CD14-positive monocyte (primary cell): ENCODE results near the gene DCN. TPM values are rescaled to one million over a fixed set of nuclear protein-coding genes. Genes with fewer than 3 reads are reported as not detected.

ENCODE experiments used
- DNase-seq, 3 donors: peaks; one replicate each; pipeline ENCODE4 v3.0.0-alpha.2; 2011 to 2022
- H2AFZ ChIP-seq: 2 replicates; pipeline ENCODE4 v1.6.0; 2012; ENCODE audit warnings: mild to moderate bottlenecking, low read depth, low read length, inconsistent platforms; ENCODE audit not compliant: insufficient read depth, poor library complexity, severe bottlenecking
- H3K27ac ChIP-seq, 2 donors: 1 replicate in 1 of 2; 2 replicates in 1 of 2; pipeline ENCODE4 v1.5.1; 2012 to 2013; ENCODE audit warnings: low read length in 2 of 2, control low read depth in 1 of 2, inconsistent platforms in 1 of 2, low read depth in 1 of 2, mild to moderate bottlenecking in 1 of 2
- H3K27me3 ChIP-seq, 2 donors: one replicate each; pipeline versions ENCODE4 v1.6.0 to v1.6.1; 2011 to 2013; ENCODE audit warnings: low read length in 2 of 2; ENCODE audit not compliant: control insufficient read depth in 2 of 2, insufficient read depth in 2 of 2
- H3K36me3 ChIP-seq, 2 donors: replicated peaks in 1 of 2; 1 replicate in 1 of 2; 2 replicates in 1 of 2; pipeline versions ENCODE4 v1.5.1 to v1.6.1; 2012 to 2013; ENCODE audit warnings: low read length in 2 of 2, control low read depth in 1 of 2, inconsistent platforms in 1 of 2, mild to moderate bottlenecking in 1 of 2; ENCODE audit not compliant: insufficient read depth in 2 of 2, control insufficient read depth in 1 of 2
- H3K4me1 ChIP-seq, 2 donors: 1 replicate in 1 of 2; 2 replicates in 1 of 2; pipeline versions ENCODE4 v1.5.1 to v1.6.1; 2012 to 2013; ENCODE audit warnings: low read length in 2 of 2, control low read depth in 1 of 2, inconsistent platforms in 1 of 2, mild to moderate bottlenecking in 1 of 2, moderate library complexity in 1 of 2; ENCODE audit not compliant: insufficient read depth in 2 of 2, control insufficient read depth in 1 of 2
- H3K4me2 ChIP-seq: replicated peaks from 2 replicates; pipeline ENCODE3; 2012; ENCODE audit warnings: low read length, moderate library complexity, mild to moderate bottlenecking; ENCODE audit not compliant: poor library complexity, severe bottlenecking; ENCODE audit errors: extremely low read depth
- H3K4me3 ChIP-seq, 3 experiments: fragments of 200-600 bp in 1 of 3; sonication (generic) in 1 of 3; replicated peaks in 1 of 3; 1 replicate in 2 of 3; 2 replicates in 1 of 3; pipeline ENCODE4 v1.5.1; 2011 to 2013; ENCODE audit warnings: low read length in 3 of 3, mild to moderate bottlenecking in 3 of 3, control low read depth in 2 of 3, low read depth in 2 of 3, inconsistent platforms in 1 of 3, moderate library complexity in 1 of 3
- H3K79me2 ChIP-seq: 2 replicates; pipeline ENCODE4 v1.6.0; 2012; ENCODE audit warnings: mild to moderate bottlenecking, control low read depth, inconsistent platforms, low read length, moderate library complexity; ENCODE audit not compliant: insufficient read depth
- H3K9ac ChIP-seq: 2 replicates; pipeline ENCODE4 v1.6.0; 2017; ENCODE audit warnings: low read length, mild to moderate bottlenecking; ENCODE audit not compliant: insufficient read depth, poor library complexity, severe bottlenecking
- H3K9me3 ChIP-seq, 2 donors: replicated peaks in 1 of 2; 1 replicate in 1 of 2; 2 replicates in 1 of 2; pipeline versions ENCODE4 v1.5.1 to v1.6.1; 2012 to 2013; ENCODE audit warnings: low read length in 2 of 2, control low read depth in 1 of 2; ENCODE audit not compliant: control insufficient read depth in 1 of 2, insufficient read depth in 1 of 2
- H4K20me1 ChIP-seq: 2 replicates; pipeline ENCODE4 v1.6.0; 2012; ENCODE audit warnings: mild to moderate bottlenecking, low read length, control low read depth, moderate library complexity; ENCODE audit not compliant: insufficient read depth
- H3K27ac Mint-ChIP-seq, 7 donors: one replicate each; pipeline ENCODE4 v1.8.0; 2020; ENCODE audit warnings: mild to moderate bottlenecking in 7 of 7, mixed read lengths in 7 of 7, moderate library complexity in 6 of 7, inconsistent platforms in 2 of 7
- H3K27me3 Mint-ChIP-seq, 3 donors: one replicate each; pipeline ENCODE4 v1.8.0; 2021 to 2022; ENCODE audit warnings: low read depth in 3 of 3, mild to moderate bottlenecking in 3 of 3, mixed read lengths in 3 of 3, moderate library complexity in 3 of 3, inconsistent platforms in 1 of 3
- H3K36me3 Mint-ChIP-seq, 2 donors: one replicate each; pipeline ENCODE4 v1.8.0; 2020; ENCODE audit warnings: mixed read lengths in 2 of 2, inconsistent platforms in 1 of 2, mild to moderate bottlenecking in 1 of 2
- H3K4me1 Mint-ChIP-seq: one replicate; pipeline ENCODE4 v1.8.0; 2020; ENCODE audit warnings: mild to moderate bottlenecking, mixed read lengths
- H3K4me3 Mint-ChIP-seq, 2 donors: one replicate each; pipeline ENCODE4 v1.8.0; 2020; ENCODE audit warnings: mild to moderate bottlenecking in 2 of 2, mixed read lengths in 2 of 2, moderate library complexity in 1 of 2
- H3K9me3 Mint-ChIP-seq, 7 donors: one replicate each; pipeline ENCODE4 v1.8.0; 2020 to 2022; ENCODE audit warnings: mixed read lengths in 7 of 7, mild to moderate bottlenecking in 6 of 7, moderate library complexity in 6 of 7, inconsistent platforms in 2 of 7
- WGBS: methylation state at CpG from one replicate; pipeline ENCODE4 v1.1.5; 2013; ENCODE audit warnings: missing lambda C conversion rate; ENCODE audit not compliant: insufficient coverage; 5-methylcytosine and 5-hydroxymethylcytosine counted together
- intact Hi-C, 2 donors: fragments of 100-400 bp; cut with micrococcal nuclease; formaldehyde crosslinking; loops; one replicate each; pipeline versions ENCODE4 v1.15.0 to v1.15.1; 2023
- polyA plus RNA-seq, 3 donors: library from polyadenylated mRNA; depleted of rRNA in 1 of 3; unstranded in 2 of 3; stranded (reverse) in 1 of 3; fragments of 300-500 nt in 2 of 3; fragments of >200 nt in 1 of 3; fragmentation: Illumina TruSeq in 2 of 3; gene quantifications; 1 replicate in 2 of 3; 2 replicates in 1 of 3; pipeline ENCODE4 v1.2.3, GENCODE V29; 2012 to 2021
- TF ChIP-seq, protein P1 (sequence below): fragments of 200-600 bp; IDR thresholded peaks from one replicate; pipeline ENCODE4 v1.8.0; 2022; ENCODE audit warnings: antibody characterized with exemption, mild to moderate bottlenecking

Gene DCN
- polyA plus RNA-seq, 3 donors: not detected

- intact Hi-C loops: no loop called here
- H3K4me1 Mint-ChIP-seq: no peaks in the 10 kb centered on the region
- Histone ChIP-seq H3K9ac (no peak overlapping the region), H2AFZ (no peak overlapping the region), H3K4me1 (no peaks in the 10 kb centered on the region), H3K36me3 (no peaks in the 10 kb centered on the region), H4K20me1 (no peaks in the 10 kb centered on the region), H3K4me2 (no peak overlapping the region), H3K9me3 (no peaks in the 10 kb centered on the region), H3K79me2 (no peaks in the 10 kb centered on the region), H3K27me3 (no peaks in the 10 kb centered on the region), H3K27ac (no peak overlapping the region), H3K4me3 (no peak overlapping the region)
- H3K27ac Mint-ChIP-seq: no peak overlapping the region
- peaks cover 0 to 2% (median 0%) of the 10 kb centered on the region in 7 donors for H3K9me3 Mint-ChIP-seq
- no peaks in the 10 kb centered on the region for H3K27me3 Mint-ChIP-seq
- no peaks in the 10 kb centered on the region for H3K36me3 Mint-ChIP-seq
- no CpG with 5 or more reads among the region's 1 CpG for WGBS
- TF ChIP-seq, protein P1, sequence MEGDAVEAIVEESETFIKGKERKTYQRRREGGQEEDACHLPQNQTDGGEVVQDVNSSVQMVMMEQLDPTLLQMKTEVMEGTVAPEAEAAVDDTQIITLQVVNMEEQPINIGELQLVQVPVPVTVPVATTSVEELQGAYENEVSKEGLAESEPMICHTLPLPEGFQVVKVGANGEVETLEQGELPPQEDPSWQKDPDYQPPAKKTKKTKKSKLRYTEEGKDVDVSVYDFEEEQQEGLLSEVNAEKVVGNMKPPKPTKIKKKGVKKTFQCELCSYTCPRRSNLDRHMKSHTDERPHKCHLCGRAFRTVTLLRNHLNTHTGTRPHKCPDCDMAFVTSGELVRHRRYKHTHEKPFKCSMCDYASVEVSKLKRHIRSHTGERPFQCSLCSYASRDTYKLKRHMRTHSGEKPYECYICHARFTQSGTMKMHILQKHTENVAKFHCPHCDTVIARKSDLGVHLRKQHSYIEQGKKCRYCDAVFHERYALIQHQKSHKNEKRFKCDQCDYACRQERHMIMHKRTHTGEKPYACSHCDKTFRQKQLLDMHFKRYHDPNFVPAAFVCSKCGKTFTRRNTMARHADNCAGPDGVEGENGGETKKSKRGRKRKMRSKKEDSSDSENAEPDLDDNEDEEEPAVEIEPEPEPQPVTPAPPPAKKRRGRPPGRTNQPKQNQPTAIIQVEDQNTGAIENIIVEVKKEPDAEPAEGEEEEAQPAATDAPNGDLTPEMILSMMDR: no peak
- DNase-seq: no peak
- no peak overlapping the region for H3K4me3 Mint-ChIP-seq
Observed at GRCh38 chr12:91219919-91220318, 37.3 kb upstream of the DCN start.

- Histone ChIP-seq H3K4me1 (no peaks in the 10 kb centered on the region), H3K9me3 (no peaks in the 10 kb centered on the region), H3K4me3 (no peak overlapping the region), H2AFZ (no peak overlapping the region), H3K4me2 (no peak overlapping the region), H3K27ac (no peak overlapping the region), H3K36me3 (no peaks in the 10 kb centered on the region), H3K9ac (no peak overlapping the region), H4K20me1 (no peaks in the 10 kb centered on the region), H3K27me3 (no peaks in the 10 kb centered on the region), H3K79me2 (no peaks in the 10 kb centered on the region)
- no peaks in the 10 kb centered on the region for H3K27me3 Mint-ChIP-seq
- intact Hi-C loops: no loop called here
- H3K9me3 Mint-ChIP-seq: peaks cover 0 to 2% (median 0%) of the 10 kb centered on the region in 7 donors
- no peak overlapping the region for H3K4me3 Mint-ChIP-seq
- TF ChIP-seq, protein P1: no peak
- no peaks in the 10 kb centered on the region for H3K36me3 Mint-ChIP-seq
- peak in 1 of 3 donors; percentile 2 for DNase-seq
- H3K4me1 Mint-ChIP-seq: no peaks in the 10 kb centered on the region
- H3K27ac Mint-ChIP-seq: no peak overlapping the region
Observed at GRCh38 chr12:91219511-91219910, 36.9 kb upstream of the DCN start.
